DOHH2 (cell line): ENCODE data around the gene TMEM131.

Experiments used
- CTCF ChIP-seq: fragments of 200-600 bp; sonication (generic); IDR thresholded peaks from one replicate; pipeline ENCODE4 v1.5.1; 2014; ENCODE audit warnings: antibody characterized with exemption, mild to moderate bottlenecking, low read depth, low read length; ENCODE audit not compliant: poor library complexity, severe bottlenecking
- EZH2phosphoT487 ChIP-seq: fragments of 200-600 bp; sonication (generic); IDR thresholded peaks from 2 replicates; pipeline ENCODE4 v1.6.1; 2017; ENCODE audit warnings: borderline replicate concordance, mild to moderate bottlenecking, antibody characterized with exemption, low read length, moderate library complexity, mixed read lengths

GRCh38 chr2:97711394-97711711, 284.4 kb downstream of the TMEM131 start:
- no peak for TF ChIP-seq CTCF
- no peak for TF ChIP-seq EZH2phosphoT487
